Cardiac septum (tissue), 1 donor: ENCODE results near the gene LIX1L. TPM values are rescaled to one million over a fixed set of nuclear protein-coding genes. Genes with fewer than 3 reads are reported as not detected.

ENCODE experiments used
- DNase-seq: peaks from one replicate; pipeline ENCODE4 v3.0.0-alpha.2; 2020; ENCODE audit warnings: low spot score
- intact Hi-C: fragments of 100-400 bp; cut with DNase I; formaldehyde crosslinking; loops from one replicate; pipeline ENCODE4 v1.14.0; 2022
- total RNA-seq: library from RNA; stranded (reverse); fragmentation: NEBNext Ultra II Directional; extraction: Animal tissue kit (Norgen Biotek cat#: 25700); gene quantifications from one replicate; pipeline ENCODE4 v1.2.1, GENCODE V29; 2021
- donor health status: DM: no; HTN: no; CAD: no.

The LIX1L gene
- total RNA-seq, 1 donor from 2014 or later = 25.6 TPM

DNA sequence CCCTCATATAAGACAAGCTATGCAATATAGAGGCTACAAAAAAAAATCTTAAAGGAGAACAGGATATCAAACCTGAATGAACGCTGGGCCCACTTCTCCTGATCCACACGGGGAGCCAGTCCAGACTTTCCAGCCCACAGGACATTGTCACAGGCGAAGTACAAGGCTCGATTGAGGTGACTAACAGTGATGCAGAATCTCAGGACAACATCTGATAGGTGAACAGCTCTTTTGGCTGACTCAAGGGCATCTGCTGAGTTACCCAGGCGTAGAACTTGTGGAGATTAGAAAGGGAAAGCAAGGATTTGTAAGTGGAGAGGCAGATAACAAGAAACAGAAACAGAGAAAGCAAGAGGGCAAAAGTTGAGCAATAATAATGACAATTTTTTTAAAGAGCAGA is 41.1 kb downstream of the LIX1L start:
- intact Hi-C loops = loop anchor here (5.0 kb wide), 2 partner anchors 69 to 91 kb away; partner anchors contain the start of gene NUDT17
- no peak for DNase-seq

DNA sequence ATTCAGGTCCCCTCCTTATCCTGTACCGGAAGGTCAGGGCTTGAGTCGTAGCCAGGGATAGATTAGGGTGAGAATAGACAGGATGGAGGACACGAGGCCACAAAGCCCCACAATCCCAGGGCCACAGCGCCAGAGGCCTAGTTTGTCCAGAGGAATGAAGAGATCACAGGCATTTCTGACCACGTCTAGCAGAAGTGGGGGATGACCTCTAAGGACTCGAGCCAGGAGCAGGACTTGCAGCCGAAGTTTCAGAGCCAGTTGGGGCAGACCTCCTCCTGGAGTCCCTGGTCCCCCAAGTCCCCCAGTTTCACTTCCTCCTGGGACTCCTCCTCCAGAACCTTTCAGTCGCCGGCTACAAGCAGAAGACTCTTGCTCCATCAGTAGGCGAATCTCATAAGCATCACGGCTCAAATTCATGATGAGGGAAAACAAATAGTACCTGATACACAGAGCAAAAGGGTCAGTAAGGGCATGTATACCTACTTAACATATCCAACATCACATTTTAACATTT is 45.6 kb downstream of the LIX1L start:
- intact Hi-C loops = no loop called here

DNA sequence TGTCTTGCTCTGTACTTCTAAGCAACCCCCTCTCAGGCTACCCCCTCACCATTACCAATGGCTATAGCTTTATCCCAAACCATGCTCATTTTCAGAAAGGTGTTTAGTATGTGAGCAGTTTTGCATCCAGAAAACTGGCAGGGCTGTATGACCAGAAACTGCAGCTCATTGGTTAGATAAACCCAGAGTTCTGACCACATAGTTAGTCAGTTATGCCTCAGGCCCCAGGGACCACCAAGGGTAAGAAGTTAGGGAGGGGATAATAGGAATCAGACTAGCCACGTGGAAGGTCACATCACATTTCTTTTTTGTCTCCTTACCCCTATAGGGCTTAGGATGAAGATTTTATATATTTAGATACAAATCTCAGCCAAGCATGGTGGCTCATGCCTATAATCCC is 49.2 kb downstream of the LIX1L start:
- DNase-seq = no peak
- intact Hi-C loops = no loop called here

More for the DNA sequence above, 45.6 kb downstream of the LIX1L start:
- DNase-seq = no peak

DNA sequence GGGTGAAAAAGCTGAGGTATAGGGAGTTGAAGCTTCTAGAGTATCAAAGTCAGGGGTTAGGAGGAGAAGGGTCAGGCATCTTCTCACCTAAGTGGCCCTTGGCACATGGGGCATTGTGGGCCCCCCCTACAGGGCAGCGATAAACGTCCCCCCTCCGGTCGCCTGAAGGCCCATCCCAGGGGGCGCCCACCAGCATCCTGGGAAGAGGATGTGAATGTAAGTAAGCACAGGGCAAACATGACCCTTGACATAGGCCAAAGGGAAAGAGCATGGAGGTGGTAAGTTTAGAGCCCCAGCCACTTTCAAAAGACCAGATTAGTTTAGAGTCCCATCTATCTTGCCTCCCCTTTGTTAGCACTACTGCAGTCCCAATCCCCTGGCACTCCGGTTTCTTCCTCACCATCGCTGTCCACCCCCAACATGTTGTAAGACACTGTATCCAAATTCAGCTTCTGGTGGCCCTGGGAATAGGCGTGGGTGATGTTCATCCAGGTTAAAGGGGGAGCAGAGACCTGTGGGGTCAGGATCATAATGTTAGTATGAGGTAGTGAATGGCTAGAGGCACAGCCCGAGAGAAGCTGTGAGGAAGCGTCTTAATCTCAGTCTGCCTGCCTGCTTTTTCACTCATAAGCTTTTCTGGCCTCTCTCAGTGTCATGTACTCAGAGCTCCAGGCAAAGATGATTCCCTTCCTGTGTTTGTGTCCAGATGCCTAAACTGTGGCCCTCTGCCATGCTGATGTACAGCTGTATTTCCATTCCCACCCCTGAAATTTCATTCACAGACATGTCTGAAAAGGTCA is 50.7 kb downstream of the LIX1L start:
- no peak for DNase-seq
- intact Hi-C loops = no loop called here

DNA sequence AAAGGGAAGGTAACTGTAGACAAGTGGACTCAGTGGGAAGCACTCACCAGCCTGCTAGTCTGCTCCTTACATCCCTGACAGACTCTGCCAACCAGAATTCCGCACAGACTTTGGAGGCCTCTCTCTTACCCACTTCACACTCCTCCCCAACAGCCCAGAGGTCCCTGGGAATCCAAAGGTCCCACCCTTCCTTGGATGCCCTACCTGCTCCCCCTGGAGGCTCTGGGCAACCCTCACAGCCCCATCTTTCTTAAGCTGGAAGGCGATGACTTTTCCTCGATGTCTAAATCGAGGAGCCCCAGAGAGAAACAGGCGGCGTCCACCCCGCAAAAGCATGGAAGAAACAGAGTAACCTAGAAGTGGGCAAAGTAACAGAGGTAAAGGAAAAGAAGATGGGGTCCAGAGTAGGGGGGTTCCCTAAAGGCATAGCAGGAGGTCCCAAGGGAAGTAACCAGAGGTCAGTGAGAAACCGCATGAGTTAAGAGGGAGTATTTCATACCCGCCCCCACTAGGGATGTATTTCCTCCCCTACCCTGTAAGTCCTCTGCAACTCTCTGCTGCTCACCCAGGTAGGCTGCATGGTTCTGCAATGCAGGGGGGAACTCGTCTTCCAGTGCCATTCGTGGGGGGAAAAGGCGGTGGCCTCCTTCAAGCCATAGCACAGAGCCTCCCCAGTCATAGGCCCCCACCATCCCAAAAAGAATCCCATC is 56.4 kb downstream of the LIX1L start:
- no peak for DNase-seq
- intact Hi-C loops = no loop called here

DNA sequence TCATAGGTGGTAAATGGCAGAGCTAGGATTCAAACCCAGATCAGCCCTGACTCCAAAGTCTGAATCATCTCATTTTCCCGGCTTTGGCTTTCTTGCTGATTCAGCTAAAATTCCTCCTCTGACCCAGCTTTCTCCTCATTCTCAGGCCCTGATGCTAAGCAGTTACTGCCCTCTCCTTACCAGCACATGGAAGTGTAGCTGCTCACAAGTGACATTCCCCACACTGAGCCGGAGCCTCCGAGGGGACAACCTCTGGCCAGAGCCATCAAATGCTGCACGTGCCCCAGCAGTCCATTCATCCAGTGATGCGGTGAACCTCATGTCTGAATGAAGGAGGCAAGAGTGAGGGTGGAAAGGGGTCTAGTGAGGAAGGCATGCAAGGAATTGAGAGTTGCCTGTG is 59.1 kb downstream of the LIX1L start:
- intact Hi-C loops = no loop called here
- DNase-seq = no peak

DNA sequence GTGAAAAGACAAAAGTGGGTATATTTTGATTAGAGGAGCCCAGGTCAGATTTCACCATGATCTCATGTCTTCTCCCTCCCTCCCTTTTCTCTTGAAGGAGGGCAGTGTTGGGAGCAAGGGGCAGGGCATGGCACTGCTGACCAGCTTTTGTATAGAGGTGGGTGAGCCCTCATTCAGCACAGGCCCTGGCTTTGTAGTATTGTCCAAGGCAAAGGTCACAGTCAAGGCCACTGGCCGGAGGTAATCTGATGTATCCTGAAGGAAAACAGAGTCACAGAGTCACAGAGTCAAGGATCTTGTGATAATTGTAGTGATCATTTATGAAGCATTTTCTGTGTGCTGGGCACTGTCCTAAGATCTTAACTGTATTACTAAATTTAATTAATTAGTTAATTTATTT is 59.8 kb downstream of the LIX1L start:
- intact Hi-C loops = no loop called here

DNA sequence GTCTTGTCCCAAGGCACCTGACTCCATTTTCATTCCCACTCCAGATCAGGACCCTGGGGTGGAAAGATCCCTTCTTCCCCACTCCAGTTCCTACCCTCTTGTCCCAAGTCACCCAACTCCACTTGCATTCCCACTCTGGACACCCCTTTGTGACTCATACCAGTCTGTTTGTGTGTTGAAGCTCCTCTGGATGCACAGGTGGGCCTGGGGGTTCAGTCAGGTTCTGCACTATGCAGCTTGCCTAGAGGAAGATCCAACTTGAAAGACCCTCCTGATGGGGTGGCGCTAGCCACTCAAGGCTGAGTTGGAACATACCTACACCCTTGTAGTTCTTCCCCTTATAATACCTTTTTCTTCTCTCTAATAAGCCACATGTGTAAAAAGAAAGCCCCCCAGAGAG is 62.3 kb downstream of the LIX1L start:
- no peak for DNase-seq
- intact Hi-C loops = no loop called here

More for the DNA sequence above, 59.8 kb downstream of the LIX1L start:
- no peak for DNase-seq

DNA sequence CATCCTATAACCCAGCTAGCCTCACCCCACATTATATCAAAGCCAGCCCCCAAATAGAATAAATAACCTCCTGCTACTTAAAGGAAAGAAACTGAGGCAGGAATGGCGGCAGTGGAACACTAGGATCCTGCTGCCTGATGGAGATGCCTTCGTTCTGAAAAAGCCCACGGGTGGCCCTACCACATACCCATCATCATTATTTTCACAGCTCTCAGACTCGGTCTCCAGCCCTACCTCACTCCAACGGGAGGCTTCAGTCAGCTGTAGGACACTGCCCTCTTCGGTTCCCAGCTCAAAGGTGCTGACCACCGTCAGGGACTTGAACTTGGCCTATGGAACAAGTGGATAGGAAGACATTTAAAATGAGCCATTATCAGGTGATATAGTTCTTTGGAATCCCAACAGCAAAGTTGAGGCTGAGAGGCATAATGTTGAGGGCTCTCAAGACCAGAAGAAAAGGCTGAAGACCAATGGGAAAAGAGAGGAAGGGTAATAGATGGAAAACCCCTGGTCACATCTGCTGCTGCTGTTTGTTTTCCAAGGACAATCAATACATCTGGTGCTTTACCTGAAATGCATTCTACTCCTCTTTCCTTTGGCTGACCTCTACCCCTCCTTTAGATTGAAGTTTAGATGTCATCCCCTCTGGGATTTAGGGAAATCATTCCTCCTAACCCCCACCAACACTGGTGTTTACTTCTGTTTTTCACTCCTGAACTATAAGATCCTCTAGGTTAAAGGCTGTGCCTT is 64.3 kb downstream of the LIX1L start:
- intact Hi-C loops = loop anchor here (2.0 kb wide), 2 partner anchors 67 to 117 kb away; no protein-coding TSS in a partner anchor
- no peak for DNase-seq

DNA sequence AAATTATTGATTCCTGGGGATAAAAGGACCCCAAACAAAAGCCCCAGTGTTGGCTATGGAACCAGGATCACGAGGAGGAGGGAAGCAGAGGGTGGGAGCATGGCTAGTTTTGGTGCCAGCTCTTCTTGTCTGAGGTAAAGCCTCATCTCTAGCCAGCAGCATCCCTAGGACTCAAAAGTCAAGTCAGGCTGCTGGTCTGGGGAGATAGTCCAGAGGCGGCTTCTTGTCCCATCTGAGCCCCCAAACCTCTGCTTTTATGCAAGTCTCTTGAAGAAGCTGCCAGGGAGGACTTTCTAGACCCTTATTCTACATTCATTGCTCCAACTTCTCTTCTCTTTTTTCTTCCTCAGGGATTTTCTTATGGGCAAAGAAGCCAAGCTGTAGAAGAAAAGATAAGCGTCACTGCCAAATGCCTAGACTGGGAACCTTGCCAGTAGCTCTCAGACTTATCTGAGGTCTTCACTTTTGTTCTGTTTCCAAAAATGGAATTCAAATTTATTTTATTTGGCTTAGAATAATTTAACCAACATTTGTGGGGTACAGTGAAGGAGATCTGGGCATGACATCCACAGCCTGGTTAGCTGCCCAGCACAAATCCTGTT is 65.2 kb downstream of the LIX1L start:
- intact Hi-C loops = loop anchor here (1.0 to 2.0 kb wide), 3 partner anchors 18 to 118 kb away; partner anchors contain the start of gene ITGA10
- no peak for DNase-seq

DNA sequence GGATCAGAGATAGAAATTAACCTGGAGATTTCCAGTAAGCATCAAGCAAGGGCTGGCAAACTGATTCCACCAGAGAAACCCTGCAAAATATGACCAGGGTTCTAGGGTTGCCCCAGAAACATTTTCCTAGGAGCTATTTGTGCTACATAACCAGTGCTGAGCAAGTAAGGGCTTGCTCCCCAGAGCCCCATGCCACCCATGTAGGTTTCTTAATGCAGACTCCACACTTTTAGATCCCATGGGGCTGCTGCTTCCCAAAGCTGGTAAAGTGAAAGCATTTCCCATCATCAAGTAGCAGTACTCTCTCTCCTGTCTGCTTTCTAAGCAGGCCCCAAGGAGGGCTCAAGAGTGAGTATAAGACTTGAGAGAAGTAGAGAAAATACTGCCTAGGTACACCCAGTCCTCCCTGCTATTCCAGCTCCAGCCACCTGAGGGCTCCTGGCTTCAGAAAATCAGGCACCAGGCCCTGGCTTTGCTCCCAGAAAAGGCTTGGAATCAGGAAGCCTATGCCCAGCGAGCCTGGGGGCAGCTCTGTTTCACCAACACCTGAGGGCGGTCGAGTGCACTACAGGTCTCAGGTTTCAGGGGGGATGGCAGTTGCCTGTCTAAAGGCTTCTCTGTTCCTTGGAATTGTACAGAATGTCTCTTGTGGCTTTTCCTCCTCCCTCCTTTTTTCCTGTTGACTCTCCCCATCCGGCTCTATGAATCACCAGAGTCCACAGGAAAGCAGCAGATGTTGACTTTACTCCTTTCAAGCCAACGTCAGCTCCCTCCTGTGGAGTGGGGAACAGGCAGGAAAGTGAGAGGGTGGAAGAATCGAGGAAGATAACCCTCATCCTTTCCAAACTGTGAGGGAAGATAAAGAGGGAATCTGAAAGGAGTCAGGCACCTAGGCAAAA is 66.0 kb downstream of the LIX1L start:
- intact Hi-C loops = loop anchor here (1.0 to 2.0 kb wide), 3 partner anchors 18 to 119 kb away; partner anchors contain the start of gene ITGA10
- peak; percentile 93 for DNase-seq

DNA sequence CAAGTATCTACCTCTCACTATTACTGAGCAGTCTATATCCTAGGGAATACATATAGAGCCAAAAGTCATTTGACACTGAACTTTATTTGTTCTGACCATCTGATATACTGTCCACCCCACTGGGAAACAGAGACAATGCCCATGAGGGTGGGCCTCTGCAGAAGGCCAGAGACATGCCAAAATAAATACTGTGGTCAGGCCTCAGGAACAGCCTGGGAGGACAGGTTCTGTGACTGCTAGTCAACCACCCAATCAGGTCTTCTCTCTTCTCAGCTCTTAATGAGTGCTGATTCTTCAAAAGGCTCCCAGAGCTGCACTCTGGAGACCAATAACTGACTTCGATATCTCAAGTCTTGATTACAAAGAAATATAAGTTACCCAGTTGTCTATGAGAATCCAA is 66.7 kb downstream of the LIX1L start:
- no peak for DNase-seq

DNA sequence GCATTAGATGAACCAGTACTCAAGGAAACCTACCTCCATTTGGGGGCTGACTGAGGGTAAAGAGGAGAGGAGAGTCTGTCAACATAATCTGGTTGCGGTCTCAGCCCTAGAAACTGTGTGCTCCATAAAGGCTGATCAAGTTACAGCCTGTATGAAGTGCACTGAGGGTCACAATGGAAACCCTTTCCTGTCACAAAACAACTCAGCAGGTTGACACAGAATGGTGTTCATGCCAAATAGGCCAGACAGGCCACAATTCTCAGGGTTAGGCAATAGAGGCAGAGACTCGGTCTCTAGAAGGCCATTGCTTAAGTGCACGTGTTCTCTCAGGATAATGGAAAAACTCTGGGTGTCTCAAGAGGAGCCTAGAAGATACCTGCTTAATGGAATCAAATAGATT is 68.1 kb downstream of the LIX1L start:
- intact Hi-C loops = no loop called here

More for the DNA sequence above, 66.7 kb downstream of the LIX1L start:
- intact Hi-C loops = no loop called here

DNA sequence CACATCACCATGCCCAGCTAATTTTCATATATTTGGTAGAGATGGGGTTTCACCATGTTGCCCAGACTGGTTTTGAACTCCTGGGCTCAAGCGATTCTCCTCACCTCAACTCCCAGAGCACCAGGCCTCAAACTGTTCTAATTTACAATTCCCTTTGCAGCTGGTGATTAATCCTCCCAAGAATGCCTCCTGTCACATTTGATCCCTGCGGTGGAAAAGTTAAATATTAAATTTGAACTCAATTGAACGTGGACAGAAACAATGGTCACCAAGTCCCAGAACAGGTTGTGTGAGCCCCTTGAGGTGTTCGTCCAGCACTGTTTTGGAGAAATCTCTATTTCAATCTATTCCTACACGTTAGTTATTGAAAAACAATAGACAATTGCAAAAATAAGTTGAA is 70.2 kb downstream of the LIX1L start:
- intact Hi-C loops = no loop called here
- no peak for DNase-seq

More for the DNA sequence above, 68.1 kb downstream of the LIX1L start:
- DNase-seq = no peak

DNA sequence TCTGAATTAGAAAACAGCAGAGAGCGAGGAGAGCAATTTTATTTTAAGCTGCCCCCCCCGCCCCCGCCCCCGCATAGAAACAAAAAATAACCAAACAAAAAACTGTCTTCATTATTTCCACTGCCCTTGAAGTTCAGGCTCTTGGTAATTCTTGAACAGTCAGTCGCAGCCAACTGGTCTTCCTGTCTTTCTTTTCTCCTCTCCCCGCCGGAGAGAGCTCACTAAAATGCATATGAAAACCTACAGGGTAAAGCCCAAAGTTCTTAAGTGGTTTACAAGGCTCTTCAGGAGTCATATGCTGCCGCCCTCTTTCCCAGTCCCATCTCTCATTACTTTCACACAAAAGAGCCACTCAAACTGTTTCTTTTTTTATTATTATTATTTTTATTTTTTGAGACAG is 71.0 kb downstream of the LIX1L start:
- intact Hi-C loops = no loop called here
- no peak for DNase-seq

DNA sequence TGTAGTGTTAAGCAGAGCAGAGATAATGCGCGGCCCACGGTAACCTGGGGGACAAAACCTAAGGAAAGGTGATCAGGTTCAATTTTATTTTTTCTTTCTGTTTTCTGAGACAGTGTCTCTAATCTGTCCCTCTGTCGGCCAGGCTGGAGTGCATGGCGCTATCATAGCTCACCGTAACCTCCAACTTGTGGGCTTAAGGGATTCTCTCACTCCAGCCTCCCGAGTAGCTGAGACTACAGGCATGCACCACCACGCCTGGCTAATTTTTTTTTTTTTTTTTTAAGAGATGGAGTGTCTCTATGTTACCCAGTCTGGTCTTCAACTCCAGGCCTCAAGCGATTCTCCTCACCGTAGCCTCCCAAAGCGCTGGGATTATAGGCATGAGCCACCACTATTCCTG is 71.4 kb downstream of the LIX1L start:
- intact Hi-C loops = no loop called here
- DNase-seq = no peak

DNA sequence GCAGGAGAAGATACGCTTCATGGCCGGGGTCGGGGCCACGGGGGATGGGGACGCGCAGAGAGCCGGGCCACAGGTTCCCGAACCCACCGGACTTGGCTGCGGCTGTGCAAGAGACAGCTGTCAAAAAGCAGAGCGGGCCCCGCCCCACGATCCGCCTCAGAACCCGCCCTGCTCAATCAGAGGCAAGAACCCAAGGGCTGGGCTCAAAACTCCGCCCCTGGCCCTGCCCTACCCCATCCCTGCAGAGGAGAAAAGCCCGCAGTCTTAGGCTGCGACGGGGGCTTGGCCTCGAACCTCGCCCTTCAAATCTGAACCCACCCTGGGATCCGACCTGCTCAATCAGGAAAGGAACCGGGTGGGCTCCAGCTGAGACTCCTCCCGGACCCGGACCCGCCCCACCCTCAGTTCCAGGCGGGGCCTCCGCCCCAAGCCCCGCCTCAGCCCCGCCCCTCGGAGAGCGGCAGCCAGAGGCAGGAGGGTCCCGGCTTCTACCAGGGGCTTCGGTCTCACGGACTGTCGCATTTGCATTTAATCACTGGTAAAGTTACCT is 72.0 kb downstream of the LIX1L start, which contains the start of gene ANKRD35:
TSS of gene ANKRD35 (minus strand) at position 129 of the 550 bp plus-strand sequence. CDS start at position 21, 108 bp downstream.
- intact Hi-C loops = no loop called here
- DNase-seq = peak; percentile 94

DNA sequence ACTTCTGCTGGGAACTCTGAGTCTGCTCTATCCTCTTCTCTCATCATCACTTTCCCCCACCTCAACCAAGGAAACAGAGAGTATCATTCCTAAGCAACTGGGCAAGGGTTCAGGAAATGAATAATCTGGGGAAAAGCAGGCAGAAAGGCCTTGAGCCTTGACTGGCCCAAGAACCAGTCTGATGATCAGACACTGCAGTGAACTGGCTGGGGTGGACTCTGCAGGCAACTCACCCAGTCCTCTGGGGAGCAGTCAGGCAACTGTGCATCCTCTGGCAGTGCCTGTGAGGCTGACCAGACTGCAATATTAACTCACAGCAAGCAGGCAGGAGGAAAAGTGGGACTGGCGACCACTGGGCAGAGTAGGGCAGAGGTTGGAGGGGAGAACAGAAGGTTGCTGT is 73.1 kb downstream of the LIX1L start:
- no peak for DNase-seq
- intact Hi-C loops = no loop called here
